ENCODE measurements around the gene TRAPPC2L. TPM values are rescaled to one million over a fixed set of nuclear protein-coding genes. Genes with fewer than 3 reads are reported as not detected.

Gene TRAPPC2L
- polyA plus RNA-seq, 3 donors, result 38.8 to 89.3 (median 82.4) TPM

- no peak overlapping the region for H3K27ac Mint-ChIP-seq
- peaks cover 84 to 88% of the 10 kb centered on the region in 2 donors for H3K36me3 ChIP-seq (replicated peaks in 1 of 2; ENCODE audit: control insufficient read depth in 1 of 2, insufficient read depth in 2 of 2, low read length in 2 of 2)
Observed at GRCh38 chr16:88896238-88897070, 39.5 kb downstream of the TRAPPC2L start.

More at GRCh38 chr16:88896238-88897070, 39.5 kb downstream of the TRAPPC2L start:
- intact Hi-C loops (cut with micrococcal nuclease), result no loop called here
- Histone ChIP-seq H3K4me1 (ENCODE audit: control insufficient read depth in 1 of 2, insufficient read depth in 2 of 2, low read length in 2 of 2) (no peaks in the 10 kb centered on the region), H4K20me1 (ENCODE audit: insufficient read depth, low read length) (peaks cover 98% of the 10 kb centered on the region), H3K4me2 (replicated peaks; ENCODE audit: extremely low read depth, low read length, poor library complexity, severe bottlenecking) (no peak overlapping the region), H3K79me2 (ENCODE audit: insufficient read depth, low read length) (peaks cover 3% of the 10 kb centered on the region), H3K27ac (ENCODE audit: low read depth in 1 of 2, low read length in 2 of 2) (no peak overlapping the region), H3K9me3 (replicated peaks in 1 of 2; ENCODE audit: control insufficient read depth in 1 of 2, insufficient read depth in 1 of 2, low read length in 2 of 2) (peaks cover 0 to 3% of the 10 kb centered on the region in 2 donors), H3K27me3 (ENCODE audit: control insufficient read depth in 2 of 2, insufficient read depth in 2 of 2, low read length in 2 of 2) (no peaks in the 10 kb centered on the region), H3K9ac (ENCODE audit: insufficient read depth, low read length, poor library complexity, severe bottlenecking) (no peak overlapping the region), H3K4me3 (replicated peaks in 1 of 3; ENCODE audit: low read depth in 2 of 3, low read length in 3 of 3) (no peak overlapping the region), H2AFZ (ENCODE audit: insufficient read depth, low read depth, low read length, poor library complexity, severe bottlenecking) (no peak overlapping the region)
- H3K4me3 Mint-ChIP-seq, result no peak overlapping the region
- H3K36me3 Mint-ChIP-seq, result peaks cover 47 to 74% of the 10 kb centered on the region in 2 donors
- H3K27me3 Mint-ChIP-seq (ENCODE audit: low read depth in 3 of 3), result no peaks in the 10 kb centered on the region
- no peak for DNase-seq
- no peaks in the 10 kb centered on the region for H3K4me1 Mint-ChIP-seq
- 96% methylated on average over 49 of the region's 57 CpGs for WGBS (ENCODE audit: insufficient coverage)
- H3K9me3 Mint-ChIP-seq, result peaks cover 0 to 5% (median 2%) of the 10 kb centered on the region in 7 donors
- no peak for TF ChIP-seq CTCF (IDR thresholded peaks at IDR 0.05)
